Choroid plexus epithelial cell (primary cell): ENCODE measurements around the gene MISP3.

Experiments used
- DNase-seq: peaks from one replicate; pipeline ENCODE4 v3.0.0-alpha.2; 2010; ENCODE audit warnings: low read depth
- H3K4me3 ChIP-seq: 2 replicates; pipeline ENCODE4 v1.5.1; 2011; ENCODE audit warnings: low read depth, mild to moderate bottlenecking, control low read depth, low read length, moderate library complexity
- TF ChIP-seq, protein P1 (sequence below): conservative IDR thresholded peaks from 2 replicates; pipeline ENCODE4 v1.5.1; 2011; ENCODE audit warnings: low read depth, mild to moderate bottlenecking, control low read depth, inconsistent platforms, low read length, moderate library complexity

MISP3 gene

DNA sequence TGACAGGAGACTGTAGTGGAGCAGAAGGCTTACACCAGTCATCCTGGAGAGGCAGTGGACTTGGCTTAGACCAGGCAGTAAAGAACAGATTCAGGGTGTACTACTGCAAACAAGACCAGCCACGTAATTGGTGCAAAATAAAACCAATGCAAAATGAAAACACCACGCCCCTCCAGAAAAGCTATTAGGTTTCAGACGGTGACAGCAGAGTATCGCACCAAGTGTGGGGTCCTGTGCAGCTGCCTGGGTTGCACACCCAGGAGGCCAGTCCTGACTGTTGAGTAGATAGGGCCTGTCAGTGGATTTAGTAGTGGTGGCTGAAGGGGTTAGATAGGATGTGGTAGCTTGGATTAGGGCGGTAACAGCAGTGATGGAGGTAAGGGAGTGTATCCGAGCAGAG lies 50.3 kb downstream of the MISP3 start:
- TF ChIP-seq, protein P1, sequence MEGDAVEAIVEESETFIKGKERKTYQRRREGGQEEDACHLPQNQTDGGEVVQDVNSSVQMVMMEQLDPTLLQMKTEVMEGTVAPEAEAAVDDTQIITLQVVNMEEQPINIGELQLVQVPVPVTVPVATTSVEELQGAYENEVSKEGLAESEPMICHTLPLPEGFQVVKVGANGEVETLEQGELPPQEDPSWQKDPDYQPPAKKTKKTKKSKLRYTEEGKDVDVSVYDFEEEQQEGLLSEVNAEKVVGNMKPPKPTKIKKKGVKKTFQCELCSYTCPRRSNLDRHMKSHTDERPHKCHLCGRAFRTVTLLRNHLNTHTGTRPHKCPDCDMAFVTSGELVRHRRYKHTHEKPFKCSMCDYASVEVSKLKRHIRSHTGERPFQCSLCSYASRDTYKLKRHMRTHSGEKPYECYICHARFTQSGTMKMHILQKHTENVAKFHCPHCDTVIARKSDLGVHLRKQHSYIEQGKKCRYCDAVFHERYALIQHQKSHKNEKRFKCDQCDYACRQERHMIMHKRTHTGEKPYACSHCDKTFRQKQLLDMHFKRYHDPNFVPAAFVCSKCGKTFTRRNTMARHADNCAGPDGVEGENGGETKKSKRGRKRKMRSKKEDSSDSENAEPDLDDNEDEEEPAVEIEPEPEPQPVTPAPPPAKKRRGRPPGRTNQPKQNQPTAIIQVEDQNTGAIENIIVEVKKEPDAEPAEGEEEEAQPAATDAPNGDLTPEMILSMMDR, result no peak
- H3K4me3 ChIP-seq, result no peak overlapping the region
- no peak for DNase-seq
